SK-N-SH treated with all-trans-retinoic acid at 6 μM for 48 hours (cell line): ENCODE data around the gene POLR2E.

Experiments used
- ATAC-seq: fragments of 200-7000 bp; cut with Tn5 transposase; 3 replicates; pipeline ENCODE4 v1.9.1; 2020; ENCODE audit warnings: mild to moderate bottlenecking, moderate library complexity
- ARNTL ChIP-seq: fragments of 450-650 bp; formaldehyde crosslinking; IDR thresholded peaks from 2 replicates; pipeline ENCODE4 v1.5.0; 2020; ENCODE audit warnings: low read depth, mild to moderate bottlenecking, moderate library complexity, borderline replicate concordance
- BACH2 ChIP-seq: fragments of 250-450 bp; sonication (Bioruptor Pico); IDR thresholded peaks from 2 replicates; pipeline ENCODE4 v1.9.0; 2021; ENCODE audit warnings: mild to moderate bottlenecking, borderline replicate concordance
- CSDC2 ChIP-seq: fragments of 250-450 bp; sonication (Bioruptor Pico); IDR thresholded peaks from 2 replicates; pipeline ENCODE4 v1.5.0; 2020; ENCODE audit warnings: mild to moderate bottlenecking, moderate library complexity
- ESRRG ChIP-seq: fragments of 250-450 bp; sonication (Bioruptor Pico); IDR thresholded peaks from 2 replicates; pipeline ENCODE4 v1.6.1; 2021; ENCODE audit warnings: mild to moderate bottlenecking
- ISL1 ChIP-seq: fragments of 250-450 bp; sonication (Bioruptor Pico); IDR thresholded peaks from 2 replicates; pipeline ENCODE4 v2.1.2; 2022; ENCODE audit warnings: mild to moderate bottlenecking, moderate library complexity
- OSR1 ChIP-seq: fragments of 250-450 bp; sonication (Bioruptor Pico); IDR thresholded peaks from 2 replicates; pipeline ENCODE4 v1.8.0; 2022; ENCODE audit warnings: moderate library complexity, mild to moderate bottlenecking, inconsistent platforms
- PPARA ChIP-seq: fragments of 250-450 bp; sonication (Bioruptor Pico); IDR thresholded peaks from 2 replicates; pipeline ENCODE4 v1.5.0; 2020; ENCODE audit warnings: mild to moderate bottlenecking, borderline replicate concordance
- RARB ChIP-seq: fragments of 250-450 bp; sonication (Bioruptor Pico); IDR thresholded peaks from 2 replicates; pipeline ENCODE4 v1.8.0; 2021; ENCODE audit warnings: mild to moderate bottlenecking, moderate library complexity
- SNAI2 ChIP-seq: fragments of 250-450 bp; sonication (Bioruptor Pico); IDR thresholded peaks from 2 replicates; pipeline ENCODE4 v1.5.0; 2020; ENCODE audit warnings: mild to moderate bottlenecking, moderate library complexity
- TCF4 ChIP-seq: fragments of 250-450 bp; sonication (Bioruptor Pico); IDR thresholded peaks from 2 replicates; pipeline ENCODE4 v1.8.0; 2021; ENCODE audit warnings: mild to moderate bottlenecking, moderate library complexity, borderline replicate concordance
- TOX ChIP-seq: fragments of 250-450 bp; sonication (Bioruptor Pico); IDR thresholded peaks from 2 replicates; pipeline ENCODE4 v1.8.0; 2021; ENCODE audit warnings: mild to moderate bottlenecking, moderate library complexity, borderline replicate concordance
- ZC3H10 ChIP-seq: fragments of 250-450 bp; sonication (Bioruptor Pico); IDR thresholded peaks from 2 replicates; pipeline ENCODE4 v1.5.1; 2021; ENCODE audit warnings: mild to moderate bottlenecking, moderate library complexity
- ZFP3 ChIP-seq: fragments of 250-450 bp; sonication (Bioruptor Pico); IDR thresholded peaks from 2 replicates; pipeline ENCODE4 v1.5.0; 2020; ENCODE audit warnings: mild to moderate bottlenecking, moderate library complexity
- ZFP30 ChIP-seq: fragments of 450-650 bp; formaldehyde crosslinking; IDR thresholded peaks from 2 replicates; pipeline ENCODE4 v1.5.0; 2022; ENCODE audit warnings: mild to moderate bottlenecking, moderate library complexity
- ZNF565 ChIP-seq: fragments of 450-650 bp; formaldehyde crosslinking; conservative IDR thresholded peaks from 2 replicates; pipeline ENCODE4 v1.5.0; 2020; ENCODE audit warnings: low read depth, mild to moderate bottlenecking, moderate library complexity
- ZNF70 ChIP-seq: fragments of 450-650 bp; formaldehyde crosslinking; IDR thresholded peaks from 2 replicates; pipeline ENCODE4 v1.5.0; 2020; ENCODE audit warnings: mild to moderate bottlenecking, moderate library complexity
- ZNF8 ChIP-seq: fragments of 450-650 bp; formaldehyde crosslinking; IDR thresholded peaks from 2 replicates; pipeline ENCODE4 v1.5.0; 2020; ENCODE audit warnings: mild to moderate bottlenecking, moderate library complexity
- TF ChIP-seq, protein P1 (sequence below): fragments of 250-450 bp; sonication (Bioruptor Pico); IDR thresholded peaks from 2 replicates; pipeline ENCODE4 v1.8.0; 2020; ENCODE audit warnings: mild to moderate bottlenecking, moderate library complexity, borderline replicate concordance
- TF ChIP-seq, protein P2 (sequence below): fragments of 250-450 bp; sonication (Bioruptor Pico); IDR thresholded peaks from 2 replicates; pipeline ENCODE4 v1.5.0; 2020; ENCODE audit warnings: mild to moderate bottlenecking, moderate library complexity
- TF ChIP-seq, protein P3 (sequence below): fragments of 250-450 bp; sonication (Bioruptor Pico); IDR thresholded peaks from 2 replicates; pipeline ENCODE4 v1.8.0; 2021; ENCODE audit warnings: low read depth, mild to moderate bottlenecking, moderate library complexity, borderline replicate concordance
- TF ChIP-seq, protein P4 (sequence below): fragments of 250-450 bp; sonication (Bioruptor Pico); IDR thresholded peaks from 2 replicates; pipeline ENCODE4 v1.5.1; 2020; ENCODE audit warnings: low read depth, mild to moderate bottlenecking, moderate library complexity

Gene POLR2E

DNA sequence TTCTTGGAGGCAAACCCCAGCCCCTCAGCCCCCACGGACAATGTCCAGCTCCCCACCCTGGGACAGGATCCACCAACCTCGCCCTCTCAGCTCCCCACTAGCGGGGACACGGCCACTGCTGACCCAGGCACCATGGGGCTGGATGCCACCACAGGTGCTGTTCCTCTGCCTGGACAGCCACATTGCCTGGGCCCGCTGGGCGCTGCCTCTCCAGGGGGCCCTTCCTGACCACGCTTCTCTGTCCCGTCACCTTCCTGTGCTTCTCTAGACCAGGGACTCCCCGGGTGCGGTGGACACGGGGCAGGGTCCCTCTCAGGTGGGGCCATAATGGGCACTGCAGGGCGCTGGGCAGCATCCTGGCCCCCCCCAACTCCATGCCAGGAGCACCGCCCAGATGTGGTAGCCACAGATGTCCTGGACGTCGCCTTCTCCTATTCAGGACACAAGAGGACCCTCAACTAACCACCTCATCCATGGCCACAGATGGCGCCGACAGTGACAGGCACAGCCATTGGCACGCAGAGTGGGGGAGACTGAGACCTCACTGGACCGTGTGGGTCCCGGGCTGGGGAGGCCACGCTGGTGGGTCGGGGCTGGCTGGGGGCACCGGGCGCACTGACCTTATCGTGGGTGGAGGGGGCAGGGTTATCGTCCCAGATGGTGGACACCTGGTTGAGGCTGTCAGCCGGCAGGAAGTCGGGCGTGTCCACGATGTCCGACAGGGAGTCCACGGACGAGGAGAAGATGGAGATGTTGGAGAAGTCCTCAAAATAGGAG lies 32.0 kb upstream of the POLR2E start:
- no peak for ATAC-seq
- TF ChIP-seq ZFP30 (no peak), ZC3H10 (no peak), OSR1 (no peak), ZNF565 (CRISPR knock-in tag) (no peak), CSDC2 (CRISPR knock-in tag) (no peak), ESRRG (CRISPR knock-in tag) (no peak), RARB (CRISPR knock-in tag) (no peak), TCF4 (no peak), BACH2 (CRISPR knock-in tag) (no peak), ARNTL (CRISPR knock-in tag) (no peak), ZNF70 (CRISPR knock-in tag) (no peak), ISL1 (CRISPR knock-in tag) (no peak), ZFP3 (CRISPR knock-in tag) (no peak), SNAI2 (CRISPR knock-in tag) (no peak), ZNF8 (no peak)
- TF ChIP-seq, protein P1, sequence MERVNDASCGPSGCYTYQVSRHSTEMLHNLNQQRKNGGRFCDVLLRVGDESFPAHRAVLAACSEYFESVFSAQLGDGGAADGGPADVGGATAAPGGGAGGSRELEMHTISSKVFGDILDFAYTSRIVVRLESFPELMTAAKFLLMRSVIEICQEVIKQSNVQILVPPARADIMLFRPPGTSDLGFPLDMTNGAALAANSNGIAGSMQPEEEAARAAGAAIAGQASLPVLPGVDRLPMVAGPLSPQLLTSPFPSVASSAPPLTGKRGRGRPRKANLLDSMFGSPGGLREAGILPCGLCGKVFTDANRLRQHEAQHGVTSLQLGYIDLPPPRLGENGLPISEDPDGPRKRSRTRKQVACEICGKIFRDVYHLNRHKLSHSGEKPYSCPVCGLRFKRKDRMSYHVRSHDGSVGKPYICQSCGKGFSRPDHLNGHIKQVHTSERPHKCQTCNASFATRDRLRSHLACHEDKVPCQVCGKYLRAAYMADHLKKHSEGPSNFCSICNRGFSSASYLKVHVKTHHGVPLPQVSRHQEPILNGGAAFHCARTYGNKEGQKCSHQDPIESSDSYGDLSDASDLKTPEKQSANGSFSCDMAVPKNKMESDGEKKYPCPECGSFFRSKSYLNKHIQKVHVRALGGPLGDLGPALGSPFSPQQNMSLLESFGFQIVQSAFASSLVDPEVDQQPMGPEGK (CRISPR knock-in tag): no peak
- TF ChIP-seq, protein P2, sequence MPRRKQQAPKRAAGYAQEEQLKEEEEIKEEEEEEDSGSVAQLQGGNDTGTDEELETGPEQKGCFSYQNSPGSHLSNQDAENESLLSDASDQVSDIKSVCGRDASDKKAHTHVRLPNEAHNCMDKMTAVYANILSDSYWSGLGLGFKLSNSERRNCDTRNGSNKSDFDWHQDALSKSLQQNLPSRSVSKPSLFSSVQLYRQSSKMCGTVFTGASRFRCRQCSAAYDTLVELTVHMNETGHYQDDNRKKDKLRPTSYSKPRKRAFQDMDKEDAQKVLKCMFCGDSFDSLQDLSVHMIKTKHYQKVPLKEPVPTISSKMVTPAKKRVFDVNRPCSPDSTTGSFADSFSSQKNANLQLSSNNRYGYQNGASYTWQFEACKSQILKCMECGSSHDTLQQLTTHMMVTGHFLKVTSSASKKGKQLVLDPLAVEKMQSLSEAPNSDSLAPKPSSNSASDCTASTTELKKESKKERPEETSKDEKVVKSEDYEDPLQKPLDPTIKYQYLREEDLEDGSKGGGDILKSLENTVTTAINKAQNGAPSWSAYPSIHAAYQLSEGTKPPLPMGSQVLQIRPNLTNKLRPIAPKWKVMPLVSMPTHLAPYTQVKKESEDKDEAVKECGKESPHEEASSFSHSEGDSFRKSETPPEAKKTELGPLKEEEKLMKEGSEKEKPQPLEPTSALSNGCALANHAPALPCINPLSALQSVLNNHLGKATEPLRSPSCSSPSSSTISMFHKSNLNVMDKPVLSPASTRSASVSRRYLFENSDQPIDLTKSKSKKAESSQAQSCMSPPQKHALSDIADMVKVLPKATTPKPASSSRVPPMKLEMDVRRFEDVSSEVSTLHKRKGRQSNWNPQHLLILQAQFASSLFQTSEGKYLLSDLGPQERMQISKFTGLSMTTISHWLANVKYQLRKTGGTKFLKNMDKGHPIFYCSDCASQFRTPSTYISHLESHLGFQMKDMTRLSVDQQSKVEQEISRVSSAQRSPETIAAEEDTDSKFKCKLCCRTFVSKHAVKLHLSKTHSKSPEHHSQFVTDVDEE: no peak
- TF ChIP-seq, protein P3, sequence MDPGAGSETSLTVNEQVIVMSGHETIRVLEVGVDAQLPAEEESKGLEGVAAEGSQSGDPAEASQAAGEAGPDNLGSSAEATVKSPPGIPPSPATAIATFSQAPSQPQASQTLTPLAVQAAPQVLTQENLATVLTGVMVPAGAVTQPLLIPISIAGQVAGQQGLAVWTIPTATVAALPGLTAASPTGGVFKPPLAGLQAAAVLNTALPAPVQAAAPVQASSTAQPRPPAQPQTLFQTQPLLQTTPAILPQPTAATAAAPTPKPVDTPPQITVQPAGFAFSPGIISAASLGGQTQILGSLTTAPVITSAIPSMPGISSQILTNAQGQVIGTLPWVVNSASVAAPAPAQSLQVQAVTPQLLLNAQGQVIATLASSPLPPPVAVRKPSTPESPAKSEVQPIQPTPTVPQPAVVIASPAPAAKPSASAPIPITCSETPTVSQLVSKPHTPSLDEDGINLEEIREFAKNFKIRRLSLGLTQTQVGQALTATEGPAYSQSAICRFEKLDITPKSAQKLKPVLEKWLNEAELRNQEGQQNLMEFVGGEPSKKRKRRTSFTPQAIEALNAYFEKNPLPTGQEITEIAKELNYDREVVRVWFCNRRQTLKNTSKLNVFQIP: no peak
- TF ChIP-seq, protein P4, sequence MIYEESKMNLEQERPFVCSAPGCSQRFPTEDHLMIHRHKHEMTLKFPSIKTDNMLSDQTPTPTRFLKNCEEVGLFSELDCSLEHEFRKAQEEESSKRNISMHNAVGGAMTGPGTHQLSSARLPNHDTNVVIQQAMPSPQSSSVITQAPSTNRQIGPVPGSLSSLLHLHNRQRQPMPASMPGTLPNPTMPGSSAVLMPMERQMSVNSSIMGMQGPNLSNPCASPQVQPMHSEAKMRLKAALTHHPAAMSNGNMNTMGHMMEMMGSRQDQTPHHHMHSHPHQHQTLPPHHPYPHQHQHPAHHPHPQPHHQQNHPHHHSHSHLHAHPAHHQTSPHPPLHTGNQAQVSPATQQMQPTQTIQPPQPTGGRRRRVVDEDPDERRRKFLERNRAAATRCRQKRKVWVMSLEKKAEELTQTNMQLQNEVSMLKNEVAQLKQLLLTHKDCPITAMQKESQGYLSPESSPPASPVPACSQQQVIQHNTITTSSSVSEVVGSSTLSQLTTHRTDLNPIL (CRISPR knock-in tag): no peak

DNA sequence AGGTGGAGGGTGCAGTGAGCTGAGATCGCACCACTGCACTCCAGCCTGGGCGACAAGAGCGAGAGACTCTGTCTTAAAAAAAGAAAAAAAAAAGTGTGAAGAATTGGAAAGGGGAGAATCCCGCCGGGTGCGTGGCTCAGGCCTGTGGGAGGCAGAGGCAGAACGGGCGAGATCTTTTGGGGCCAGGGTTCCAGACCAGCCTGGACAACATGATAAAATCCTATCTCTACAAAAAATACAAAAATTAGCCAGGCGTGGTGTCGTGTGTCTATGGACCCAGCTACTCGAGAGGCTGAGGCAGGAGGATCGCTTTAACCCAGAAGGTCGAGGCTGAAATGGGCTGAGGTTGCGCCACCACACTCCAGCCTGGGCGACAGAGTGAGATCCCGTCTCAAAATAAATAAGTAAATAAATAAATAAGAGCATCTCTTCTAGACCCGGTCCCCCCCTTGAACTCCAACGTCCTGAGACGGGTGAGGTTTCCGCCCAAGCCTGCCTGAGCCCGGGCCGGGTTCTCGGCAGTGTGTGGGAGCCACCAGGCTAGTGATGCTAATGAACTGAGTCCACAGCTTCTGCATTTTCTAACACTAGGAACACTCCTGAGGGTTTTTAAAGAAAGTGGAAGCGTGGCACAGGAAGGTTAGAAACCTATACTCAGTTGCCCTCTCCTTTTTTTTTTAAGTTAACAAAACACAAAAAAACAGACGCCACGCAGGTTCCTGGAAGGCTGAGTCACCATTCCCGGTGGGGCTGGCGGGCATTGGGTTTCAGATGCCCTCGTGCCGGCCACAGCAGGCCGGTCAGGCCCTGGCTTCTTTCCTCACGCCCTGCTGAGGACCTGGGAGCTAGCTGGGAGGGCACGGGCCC lies 30.7 kb upstream of the POLR2E start:
- TF ChIP-seq OSR1 (peak; percentile 84; the same call in 1 of the 2 replicates), RARB (CRISPR knock-in tag) (no peak), TCF4 (no peak), BACH2 (CRISPR knock-in tag) (no peak), PPARA (CRISPR knock-in tag) (no peak), TOX (CRISPR knock-in tag) (no peak), ARNTL (CRISPR knock-in tag) (no peak), ZNF70 (CRISPR knock-in tag) (no peak)
- TF ChIP-seq, protein P4 (CRISPR knock-in tag): no peak
- TF ChIP-seq, protein P1 (CRISPR knock-in tag): 0 out of 2 replicates have a peak, but pooled peaks have one; percentile 35
- TF ChIP-seq, protein P3: no peak

More for the DNA sequence above, 30.7 kb upstream of the POLR2E start:
- peak; percentile 81 for ATAC-seq
